Upper lobe of left lung (tissue), 4 donors: ENCODE measurements around the gene ACTR10.

ENCODE experiments used
- EP300 ChIP-seq, 4 donors: sonication (generic); formaldehyde crosslinking; IDR thresholded peaks; one replicate each; pipeline ENCODE4 v1.5.1; 2017; ENCODE audit warnings: antibody characterized with exemption in 4 of 4, control low read depth in 2 of 4
- POLR2A ChIP-seq, 4 donors: fragments of 450-650 bp; IDR thresholded peaks; one replicate each; pipeline ENCODE4 v1.5.1; 2016 to 2017; ENCODE audit warnings: antibody characterized with exemption in 4 of 4, mild to moderate bottlenecking in 2 of 4
- TF ChIP-seq, protein P1 (sequence below), 6 experiments: fragments of 450-650 bp in 4 of 6; fragments of 200-600 bp in 2 of 6; sonication (generic) in 2 of 6; IDR thresholded peaks; one replicate each; pipeline ENCODE4 v1.5.1; 2016 to 2019; ENCODE audit warnings: antibody characterized with exemption in 6 of 6

DNA sequence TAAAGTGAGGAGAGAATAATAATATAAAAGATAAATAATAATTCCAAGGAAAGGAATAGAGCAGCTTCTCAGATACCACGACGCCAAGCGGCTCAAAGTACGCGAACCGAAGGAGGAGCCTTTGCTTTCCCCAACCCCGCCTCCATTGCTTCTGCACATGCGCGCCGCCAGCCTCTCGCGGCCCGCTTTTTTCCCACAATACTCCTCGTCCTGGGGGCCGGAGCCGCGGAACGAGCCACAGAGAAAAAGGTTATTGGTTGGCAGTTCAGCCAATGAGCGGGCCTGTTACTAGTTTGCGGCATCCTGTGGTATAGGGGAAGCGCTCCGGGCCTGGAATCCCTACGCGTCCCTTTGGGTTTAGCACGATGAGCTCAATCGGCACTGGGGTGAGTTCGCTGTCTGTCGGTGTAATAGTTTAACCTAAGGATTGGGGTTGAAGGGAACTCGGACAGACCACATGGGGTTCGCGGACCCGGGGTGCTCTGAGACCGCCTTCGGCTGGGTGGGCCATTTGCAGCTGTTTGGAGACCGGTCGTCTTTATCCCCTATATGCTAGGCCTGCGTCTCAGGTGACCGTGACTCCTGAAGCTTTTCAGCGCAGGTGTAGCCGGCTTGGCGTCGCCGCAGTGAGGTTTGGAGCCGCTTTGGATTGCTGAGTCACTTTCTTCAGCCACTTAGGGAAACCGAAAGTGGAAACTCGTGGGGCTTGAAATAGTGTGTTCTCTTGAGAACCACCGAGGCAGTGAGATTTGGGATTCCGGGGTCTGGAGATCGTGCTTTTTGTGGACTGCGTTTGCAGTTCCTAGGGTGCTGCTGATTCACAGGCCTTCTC, 44.8 kb downstream of the ACTR10 start, which contains the start of gene PSMA3:
- TF ChIP-seq POLR2A (IDR thresholded peaks at IDR 0.05) = peak in 3 of 4 donors; percentile 85 to 90 (median 86)
- TF ChIP-seq, protein P1, sequence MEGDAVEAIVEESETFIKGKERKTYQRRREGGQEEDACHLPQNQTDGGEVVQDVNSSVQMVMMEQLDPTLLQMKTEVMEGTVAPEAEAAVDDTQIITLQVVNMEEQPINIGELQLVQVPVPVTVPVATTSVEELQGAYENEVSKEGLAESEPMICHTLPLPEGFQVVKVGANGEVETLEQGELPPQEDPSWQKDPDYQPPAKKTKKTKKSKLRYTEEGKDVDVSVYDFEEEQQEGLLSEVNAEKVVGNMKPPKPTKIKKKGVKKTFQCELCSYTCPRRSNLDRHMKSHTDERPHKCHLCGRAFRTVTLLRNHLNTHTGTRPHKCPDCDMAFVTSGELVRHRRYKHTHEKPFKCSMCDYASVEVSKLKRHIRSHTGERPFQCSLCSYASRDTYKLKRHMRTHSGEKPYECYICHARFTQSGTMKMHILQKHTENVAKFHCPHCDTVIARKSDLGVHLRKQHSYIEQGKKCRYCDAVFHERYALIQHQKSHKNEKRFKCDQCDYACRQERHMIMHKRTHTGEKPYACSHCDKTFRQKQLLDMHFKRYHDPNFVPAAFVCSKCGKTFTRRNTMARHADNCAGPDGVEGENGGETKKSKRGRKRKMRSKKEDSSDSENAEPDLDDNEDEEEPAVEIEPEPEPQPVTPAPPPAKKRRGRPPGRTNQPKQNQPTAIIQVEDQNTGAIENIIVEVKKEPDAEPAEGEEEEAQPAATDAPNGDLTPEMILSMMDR (IDR thresholded peaks at IDR 0.05) = no peak
- TF ChIP-seq EP300 (IDR thresholded peaks at IDR 0.05) = no peak
